Body of pancreas (tissue), 4 donors: Measurements from ENCODE around the gene ZBTB20. TPM values are rescaled to one million over a fixed set of nuclear protein-coding genes. Genes with fewer than 3 reads are reported as not detected.

Experiments used
- ATAC-seq: fragments of 150-250 bp; one replicate; pipeline ENCODE4 v1.9.1; 2016
- DNase-seq, 4 donors: peaks; one replicate each; pipeline ENCODE4 v3.0.0-alpha.2; 2019
- H3K27ac ChIP-seq, 4 donors: fragments of 200-600 bp; sonication (generic); 1 replicate in 3 of 4; 2 replicates in 1 of 4; pipeline versions ENCODE4 v1.5.1 to v1.6.1; 2016 to 2019; ENCODE audit warnings: mild to moderate bottlenecking in 1 of 4, mixed read lengths in 1 of 4, moderate library complexity in 1 of 4
- H3K27me3 ChIP-seq, 2 donors: fragments of 200-600 bp; sonication (generic); one replicate each; pipeline ENCODE4 v1.6.0; 2016; ENCODE audit warnings: mild to moderate bottlenecking in 1 of 2
- H3K36me3 ChIP-seq, 2 donors: fragments of 200-600 bp; sonication (generic); replicated peaks in 1 of 2; 2 replicates each; pipeline ENCODE4 v1.5.1; 2016; ENCODE audit warnings: low read depth in 2 of 2; ENCODE audit not compliant: insufficient read depth in 1 of 2
- H3K4me1 ChIP-seq: fragments of 200-600 bp; sonication (generic); one replicate; pipeline ENCODE4 v1.6.0; 2016
- H3K4me3 ChIP-seq, 2 donors: fragments of 200-600 bp; sonication (generic); 1 replicate in 1 of 2; 2 replicates in 1 of 2; pipeline ENCODE4 v1.5.1; 2016 to 2019
- H3K9me3 ChIP-seq, 3 donors: fragments of 200-600 bp; sonication (generic); 1 replicate in 2 of 3; 2 replicates in 1 of 3; pipeline ENCODE4 v1.5.1; 2016
- POLR2A ChIP-seq, 3 donors: fragments of 450-650 bp; IDR thresholded peaks; one replicate each; pipeline ENCODE4 v1.6.1; 2016; ENCODE audit warnings: antibody characterized with exemption in 3 of 3, mild to moderate bottlenecking in 2 of 3
- WGBS, 2 donors: methylation state at CpG; one replicate each; pipeline ENCODE4 v1.1.5; 2017; 5-methylcytosine and 5-hydroxymethylcytosine counted together
- intact Hi-C: fragments of 100-400 bp; cut with DNase I; formaldehyde crosslinking; loops from one replicate; pipeline ENCODE4 v1.15.1; 2023
- total RNA-seq, 2 donors: library from RNA; depleted of rRNA; stranded (reverse); fragments of >200 nt; gene quantifications; one replicate each; pipeline ENCODE4 v1.1.0, GENCODE V29; 2016
- TF ChIP-seq, protein P1 (sequence below), 7 experiments: fragments of 450-650 bp in 4 of 7; fragments of 200-600 bp in 3 of 7; sonication (generic) in 3 of 7; IDR thresholded peaks; one replicate each; pipeline ENCODE4 v1.5.1; 2016 to 2019; ENCODE audit warnings: antibody characterized with exemption in 7 of 7

The ZBTB20 gene
- total RNA-seq, 2 donors from 2014 or later = 48.3 to 77.1 TPM

DNA sequence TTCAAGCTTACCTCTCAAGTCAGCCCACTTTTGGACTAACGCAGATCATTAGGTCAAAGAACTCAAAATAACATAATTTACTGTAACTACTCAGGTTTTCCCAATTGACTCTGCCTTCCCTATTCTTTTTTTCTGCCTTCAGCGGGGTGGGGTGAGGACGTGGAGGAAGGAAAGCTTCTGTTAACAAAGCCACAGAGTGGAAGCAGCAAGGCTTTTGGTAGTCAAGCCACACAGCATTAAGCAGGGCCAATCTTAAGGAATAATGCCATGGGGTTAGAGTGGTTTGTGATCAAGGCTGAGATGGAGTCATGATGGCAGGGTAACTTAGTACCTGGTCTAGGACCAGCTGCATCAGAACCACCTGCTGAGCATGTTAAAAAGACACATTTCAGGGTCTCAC lies 575.7 kb downstream of the ZBTB20 start:
- Histone ChIP-seq H3K36me3 (no peaks in the 10 kb centered on the region), H3K9me3 (no peaks in the 10 kb centered on the region), H3K27me3 (no peaks in the 10 kb centered on the region), H3K4me1 (no peaks in the 10 kb centered on the region), H3K27ac (no peak overlapping the region), H3K4me3 (no peak overlapping the region)
- no peak for ATAC-seq
- intact Hi-C loops = no loop called here
- TF ChIP-seq POLR2A (IDR thresholded peaks at IDR 0.05) = no peak
- TF ChIP-seq, protein P1, sequence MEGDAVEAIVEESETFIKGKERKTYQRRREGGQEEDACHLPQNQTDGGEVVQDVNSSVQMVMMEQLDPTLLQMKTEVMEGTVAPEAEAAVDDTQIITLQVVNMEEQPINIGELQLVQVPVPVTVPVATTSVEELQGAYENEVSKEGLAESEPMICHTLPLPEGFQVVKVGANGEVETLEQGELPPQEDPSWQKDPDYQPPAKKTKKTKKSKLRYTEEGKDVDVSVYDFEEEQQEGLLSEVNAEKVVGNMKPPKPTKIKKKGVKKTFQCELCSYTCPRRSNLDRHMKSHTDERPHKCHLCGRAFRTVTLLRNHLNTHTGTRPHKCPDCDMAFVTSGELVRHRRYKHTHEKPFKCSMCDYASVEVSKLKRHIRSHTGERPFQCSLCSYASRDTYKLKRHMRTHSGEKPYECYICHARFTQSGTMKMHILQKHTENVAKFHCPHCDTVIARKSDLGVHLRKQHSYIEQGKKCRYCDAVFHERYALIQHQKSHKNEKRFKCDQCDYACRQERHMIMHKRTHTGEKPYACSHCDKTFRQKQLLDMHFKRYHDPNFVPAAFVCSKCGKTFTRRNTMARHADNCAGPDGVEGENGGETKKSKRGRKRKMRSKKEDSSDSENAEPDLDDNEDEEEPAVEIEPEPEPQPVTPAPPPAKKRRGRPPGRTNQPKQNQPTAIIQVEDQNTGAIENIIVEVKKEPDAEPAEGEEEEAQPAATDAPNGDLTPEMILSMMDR (IDR thresholded peaks at IDR 0.05) = no peak
- no peak for DNase-seq
- WGBS, 2 donors = 88% methylated on average over 3 of the region's 3 CpGs

DNA sequence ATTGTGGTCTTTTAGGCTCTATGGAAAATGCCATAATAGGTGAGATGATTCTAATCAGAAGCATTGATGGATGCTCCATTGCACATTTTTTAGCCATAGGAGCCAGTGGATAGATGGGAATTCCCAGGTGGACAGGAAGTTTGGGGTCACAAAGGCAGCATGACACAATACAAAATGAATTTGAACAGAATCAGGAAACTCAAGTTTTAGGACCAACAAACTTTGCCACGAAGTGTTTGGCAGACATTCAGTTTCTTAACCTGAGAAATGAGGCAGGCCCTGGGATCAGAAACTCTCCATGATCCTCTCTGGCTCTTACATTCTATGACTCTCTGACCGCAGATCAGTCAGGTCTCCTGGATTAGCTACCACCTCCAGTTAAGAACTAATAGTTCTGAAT lies 577.9 kb downstream of the ZBTB20 start:
- TF ChIP-seq, protein P1 (IDR thresholded peaks at IDR 0.05) = no peak
- TF ChIP-seq POLR2A (IDR thresholded peaks at IDR 0.05) = no peak
- Histone ChIP-seq H3K9me3 (no peaks in the 10 kb centered on the region), H3K27ac (no peak overlapping the region), H3K4me3 (no peak overlapping the region), H3K27me3 (no peaks in the 10 kb centered on the region), H3K4me1 (no peaks in the 10 kb centered on the region), H3K36me3 (no peaks in the 10 kb centered on the region)
- DNase-seq (no peak), ATAC-seq (no peak)
- 60 to 67% methylated on average over 2 of the region's 2 CpGs for WGBS, 2 donors
- intact Hi-C loops = no loop called here

DNA sequence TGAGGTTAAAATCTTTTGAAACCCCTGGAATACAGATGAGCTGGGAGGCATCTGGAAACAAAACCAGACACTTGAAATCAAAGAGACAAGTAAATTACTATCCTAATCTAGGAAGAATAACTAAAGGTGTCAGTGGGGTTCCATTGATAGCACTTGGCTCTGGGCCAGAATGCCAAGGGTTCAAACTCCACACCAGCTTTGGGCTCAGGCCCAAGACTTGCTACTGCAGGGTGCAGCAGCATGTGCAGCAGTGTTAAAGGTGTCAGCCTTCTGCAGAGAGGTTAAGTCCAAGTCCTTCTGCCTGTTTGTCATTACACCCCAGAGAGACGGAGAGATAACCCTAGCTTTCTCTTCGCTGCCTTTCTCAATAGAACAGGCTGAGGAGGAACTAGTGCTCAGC lies 579.3 kb downstream of the ZBTB20 start:
- ATAC-seq = no peak
- no peak for TF ChIP-seq POLR2A (IDR thresholded peaks at IDR 0.05)
- TF ChIP-seq, protein P1 (IDR thresholded peaks at IDR 0.05) = no peak
- 94 to 95% methylated on average over 2 of the region's 2 CpGs for WGBS, 2 donors
- Histone ChIP-seq H3K4me3 (no peak overlapping the region), H3K36me3 (no peaks in the 10 kb centered on the region), H3K27ac (no peak overlapping the region), H3K27me3 (no peaks in the 10 kb centered on the region), H3K4me1 (no peaks in the 10 kb centered on the region), H3K9me3 (no peaks in the 10 kb centered on the region)
- intact Hi-C loops = no loop called here
- DNase-seq = no peak

DNA sequence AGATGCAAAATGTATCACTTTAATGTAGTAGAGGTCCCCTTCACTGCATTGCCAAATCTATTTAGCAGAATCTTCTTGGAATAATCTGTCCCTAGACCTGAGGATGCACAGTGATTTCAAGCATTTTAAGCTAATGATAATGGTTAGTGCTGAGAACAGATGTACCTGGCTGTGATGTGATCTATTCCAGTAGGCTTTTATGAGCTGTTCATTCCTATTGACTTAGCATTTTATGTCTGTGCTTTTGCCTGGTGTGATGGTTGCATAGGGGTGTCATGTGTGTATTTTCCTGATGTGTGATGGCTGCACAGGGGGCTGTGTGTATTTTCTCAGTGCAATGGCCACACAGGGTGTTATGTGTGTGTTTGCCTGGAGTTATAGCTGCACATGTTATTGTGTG lies 580.3 kb downstream of the ZBTB20 start:
- Histone ChIP-seq H3K4me1 (no peaks in the 10 kb centered on the region), H3K4me3 (no peak overlapping the region), H3K27me3 (no peaks in the 10 kb centered on the region), H3K9me3 (no peaks in the 10 kb centered on the region), H3K36me3 (no peaks in the 10 kb centered on the region), H3K27ac (no peak overlapping the region)
- DNase-seq (no peak), ATAC-seq (no peak)
- intact Hi-C loops = no loop called here
- TF ChIP-seq, protein P1 (IDR thresholded peaks at IDR 0.05) = no peak
- no peak for TF ChIP-seq POLR2A (IDR thresholded peaks at IDR 0.05)

DNA sequence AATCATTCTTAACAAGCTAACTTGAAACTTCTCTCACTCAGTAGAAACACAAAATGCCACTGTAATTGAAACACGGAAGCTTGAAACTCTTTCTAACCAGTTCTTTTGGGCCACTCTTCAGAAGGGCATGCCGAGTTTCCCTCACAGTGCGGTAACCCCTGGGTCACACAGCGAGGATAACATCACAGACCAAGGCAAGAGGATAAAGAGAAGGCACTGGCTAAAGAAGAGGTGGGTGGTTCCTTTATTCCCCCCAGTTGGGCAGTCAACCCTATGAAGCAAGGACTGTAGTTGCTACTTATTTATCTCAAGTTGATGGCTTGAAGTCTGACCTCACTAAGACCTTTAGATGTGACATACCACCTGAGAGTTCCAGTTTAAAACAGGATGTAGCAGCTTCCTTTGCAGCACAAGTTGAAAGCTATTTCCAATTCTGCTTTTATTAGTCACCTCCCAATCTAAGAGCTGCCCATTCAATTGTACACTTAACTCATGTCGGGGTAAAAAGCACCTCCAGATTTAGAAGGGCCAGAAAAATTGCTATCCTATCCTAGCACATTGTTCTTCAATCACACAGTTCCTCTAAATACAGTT lies 580.8 kb downstream of the ZBTB20 start:
- H3K36me3 ChIP-seq = no peaks in the 10 kb centered on the region
- no peak overlapping the region for H3K4me3 ChIP-seq
- TF ChIP-seq, protein P1 (IDR thresholded peaks at IDR 0.05) = no peak
- TF ChIP-seq POLR2A (IDR thresholded peaks at IDR 0.05) = no peak
- intact Hi-C loops = no loop called here
- H3K27ac ChIP-seq = no peak overlapping the region
- ATAC-seq (no peak), DNase-seq (no peak)
- H3K9me3 ChIP-seq = no peaks in the 10 kb centered on the region
- H3K27me3 ChIP-seq = no peaks in the 10 kb centered on the region
- WGBS, 2 donors = 85 to 95% methylated on average over 5 of the region's 5 CpGs
- no peaks in the 10 kb centered on the region for H3K4me1 ChIP-seq
